H1 (cell line): ENCODE measurements around the gene TMPRSS3. TPM values are rescaled to one million over a fixed set of nuclear protein-coding genes. Genes with fewer than 3 reads are reported as not detected.

ENCODE experiments used
- polyA plus RNA-seq, 7 experiments: library from polyadenylated mRNA; depleted of rRNA in 3 of 7; stranded (reverse) in 5 of 7; unstranded in 2 of 7; fragments of >200 nt in 5 of 7; fragments of 200-250 nt in 2 of 7; gene quantifications; 1 replicate in 5 of 7; 2 replicates in 1 of 7; 4 replicates in 1 of 7; pipeline versions ENCODE4 v1.2.1 to v1.2.3, GENCODE V29; 2011 to 2013; ENCODE audit warnings: missing spikeins in 2 of 7, mixed read lengths in 2 of 7
- small RNA-seq: library from polyadenylated mRNA; stranded (forward); fragments of <200 nt; extraction: miRNeasy Mini kit (QIAGEN cat#:217004); gene quantifications from one replicate; pipeline ENCODE3, GENCODE V24; 2013; ENCODE audit not compliant: insufficient read depth
- total RNA-seq: library from RNA; stranded (reverse); fragmentation: NEBNext Ultra II Directional; extraction: Animal tissue kit (Norgen Biotek cat#: 25700); gene quantifications from 2 replicates; pipeline ENCODE4 v1.2.1, GENCODE V29; 2021

The TMPRSS3 gene
- total and polyA plus RNA-seq, 2 of the 8 experiments (the other 6 are each of a cell fraction or from before 2014, with no cell fraction given): 0.38 TPM; not detected in 1

Small RNA genes lying within 50 kb of the gene (small RNA-seq; reads per million reads assigned to genes)
- not detected for gene RNU6-1149P

Other genes starting within 250 kb of the TMPRSS3 start
- gene ABCG1, start 176.9 kb downstream of the TMPRSS3 start, total RNA-seq: 4.0 TPM in 2 replicates
- gene ABCG1, start 176.9 kb downstream of the TMPRSS3 start, polyA plus RNA-seq (2011; rRNA removed): 2.1 and 3.8 TPM in 2 replicates
- gene TFF3, start 80.6 kb downstream of the TMPRSS3 start, total RNA-seq: 1.7 TPM in 1 of 2 replicates, not detected in the other
- 4.1 and 6.7 TPM in 2 replicates for gene TFF3, start 80.6 kb downstream of the TMPRSS3 start, polyA plus RNA-seq (2011; rRNA removed)
- gene TFF2, start 45.1 kb downstream of the TMPRSS3 start, total RNA-seq: not detected in 2 replicates
- gene TFF2, start 45.1 kb downstream of the TMPRSS3 start, polyA plus RNA-seq (2011; rRNA removed): not detected in 2 replicates
- not detected in 2 replicates for gene TFF1, start 29.5 kb downstream of the TMPRSS3 start, total RNA-seq
- gene TFF1, start 29.5 kb downstream of the TMPRSS3 start, polyA plus RNA-seq (2011; rRNA removed): not detected in 2 replicates
- not detected in 2 replicates for gene UBASH3A, start 7.8 kb upstream of the TMPRSS3 start, total RNA-seq
- not detected in 2 replicates for gene UBASH3A, start 7.8 kb upstream of the TMPRSS3 start, polyA plus RNA-seq (2011; rRNA removed)
- 0.36 TPM in 1 of 2 replicates, not detected in the other for gene RSPH1, start 100.2 kb upstream of the TMPRSS3 start, total RNA-seq
- 0.08 and 0.24 TPM in 2 replicates for gene RSPH1, start 100.2 kb upstream of the TMPRSS3 start, polyA plus RNA-seq (2011; rRNA removed)
- 23.7 and 30.9 TPM in 2 replicates for gene SLC37A1, start 117.8 kb upstream of the TMPRSS3 start, total RNA-seq
- gene SLC37A1, start 117.8 kb upstream of the TMPRSS3 start, polyA plus RNA-seq (2011; rRNA removed): 15.6 and 21.8 TPM in 2 replicates